Measurements from ENCODE around the gene IRF2BP1.

The IRF2BP1 gene

DNA sequence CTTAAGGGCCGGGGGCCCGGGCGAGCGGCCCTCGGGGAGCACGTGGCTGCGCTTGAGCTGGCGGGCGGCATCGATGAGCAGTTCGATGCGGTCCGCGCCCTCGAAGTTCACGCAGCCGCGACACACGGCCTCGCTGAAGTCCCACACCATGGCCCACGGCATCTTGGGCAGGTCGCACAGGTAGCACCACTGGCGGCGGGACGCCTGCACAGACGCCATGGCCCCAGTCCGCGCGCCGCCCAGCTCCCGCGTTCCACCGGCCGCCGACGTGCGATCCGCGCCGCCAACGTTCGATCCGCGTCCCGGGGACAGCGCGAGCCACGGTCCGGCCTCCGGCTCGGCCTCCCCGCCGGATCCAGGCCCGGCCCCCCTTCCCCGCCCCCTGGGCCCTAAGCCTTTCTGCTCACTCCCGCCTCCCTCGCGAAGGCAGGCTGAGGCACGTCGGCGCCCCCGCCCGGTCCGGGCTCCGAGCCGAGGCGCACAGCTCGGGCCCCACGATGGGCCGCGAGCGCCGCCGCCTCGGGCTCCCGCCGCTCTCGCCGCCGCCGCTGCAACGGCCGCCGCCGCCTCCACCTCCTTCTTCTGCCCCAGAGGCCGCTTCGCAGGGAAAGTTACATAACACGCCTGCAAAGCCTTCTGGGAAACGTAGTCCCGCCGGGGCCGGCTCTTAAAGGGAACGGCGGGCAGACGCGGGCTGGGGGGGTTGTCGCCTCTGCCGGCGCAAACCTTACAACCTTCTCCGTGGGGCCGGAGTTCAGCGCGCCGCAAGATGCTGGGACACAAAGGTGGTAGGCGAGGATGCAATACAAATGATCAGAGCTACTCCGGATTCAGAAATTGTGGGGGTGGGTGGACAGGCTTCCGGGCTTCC, at the start of gene IRF2BP1:
IRF2BP1 (minus strand) TSS at position 586 of the 871 bp plus-strand sequence; CDS start at position 219, 367 bp downstream.
- TF ChIP-seq ESRRG (CRISPR knock-in tag; IDR thresholded peaks at IDR 0.05) (0 out of 2 replicates have a peak, but pooled peaks have one; percentile 50), ZFP30 (CRISPR knock-in tag; IDR thresholded peaks at IDR 0.05) (no peak)
- TF ChIP-seq, protein P1, sequence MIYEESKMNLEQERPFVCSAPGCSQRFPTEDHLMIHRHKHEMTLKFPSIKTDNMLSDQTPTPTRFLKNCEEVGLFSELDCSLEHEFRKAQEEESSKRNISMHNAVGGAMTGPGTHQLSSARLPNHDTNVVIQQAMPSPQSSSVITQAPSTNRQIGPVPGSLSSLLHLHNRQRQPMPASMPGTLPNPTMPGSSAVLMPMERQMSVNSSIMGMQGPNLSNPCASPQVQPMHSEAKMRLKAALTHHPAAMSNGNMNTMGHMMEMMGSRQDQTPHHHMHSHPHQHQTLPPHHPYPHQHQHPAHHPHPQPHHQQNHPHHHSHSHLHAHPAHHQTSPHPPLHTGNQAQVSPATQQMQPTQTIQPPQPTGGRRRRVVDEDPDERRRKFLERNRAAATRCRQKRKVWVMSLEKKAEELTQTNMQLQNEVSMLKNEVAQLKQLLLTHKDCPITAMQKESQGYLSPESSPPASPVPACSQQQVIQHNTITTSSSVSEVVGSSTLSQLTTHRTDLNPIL (CRISPR knock-in tag; IDR thresholded peaks at IDR 0.05; ENCODE audit: low read depth), result 0 out of 2 replicates have a peak, but pooled peaks have one; percentile 35
- peak; percentile 80 for ATAC-seq

GRCh38 chr19:45935267-45935666, 49.3 kb upstream of the IRF2BP1 start:
- TF ChIP-seq TCF4 (CRISPR knock-in tag; IDR thresholded peaks at IDR 0.05; ENCODE audit: borderline replicate concordance) (no peak), ZFP3 (CRISPR knock-in tag; IDR thresholded peaks at IDR 0.05) (no peak), GLIS3 (CRISPR knock-in tag; IDR thresholded peaks at IDR 0.05) (no peak), ZNF70 (CRISPR knock-in tag; IDR thresholded peaks at IDR 0.05) (no peak), ESRRG (CRISPR knock-in tag; IDR thresholded peaks at IDR 0.05) (no peak), OSR1 (CRISPR knock-in tag; IDR thresholded peaks at IDR 0.05) (no peak), ZFP30 (CRISPR knock-in tag; IDR thresholded peaks at IDR 0.05) (no peak), ZNF565 (CRISPR knock-in tag; conservative IDR thresholded peaks at IDR 0.05; ENCODE audit: low read depth) (no peak), SNAI2 (CRISPR knock-in tag; IDR thresholded peaks at IDR 0.05) (no peak), ZC3H10 (CRISPR knock-in tag; IDR thresholded peaks at IDR 0.05) (no peak), RARB (CRISPR knock-in tag; IDR thresholded peaks at IDR 0.05) (no peak), PATZ1 (CRISPR knock-in tag; IDR thresholded peaks at IDR 0.05; ENCODE audit: borderline replicate concordance) (no peak), BACH2 (CRISPR knock-in tag; IDR thresholded peaks at IDR 0.05; ENCODE audit: borderline replicate concordance) (no peak), CSDC2 (CRISPR knock-in tag; IDR thresholded peaks at IDR 0.05) (no peak), ISL1 (CRISPR knock-in tag; IDR thresholded peaks at IDR 0.05) (no peak), TOX (CRISPR knock-in tag; IDR thresholded peaks at IDR 0.05; ENCODE audit: borderline replicate concordance) (no peak), ARNTL (CRISPR knock-in tag; IDR thresholded peaks at IDR 0.05; ENCODE audit: borderline replicate concordance, low read depth) (no peak)
- TF ChIP-seq, protein P2, sequence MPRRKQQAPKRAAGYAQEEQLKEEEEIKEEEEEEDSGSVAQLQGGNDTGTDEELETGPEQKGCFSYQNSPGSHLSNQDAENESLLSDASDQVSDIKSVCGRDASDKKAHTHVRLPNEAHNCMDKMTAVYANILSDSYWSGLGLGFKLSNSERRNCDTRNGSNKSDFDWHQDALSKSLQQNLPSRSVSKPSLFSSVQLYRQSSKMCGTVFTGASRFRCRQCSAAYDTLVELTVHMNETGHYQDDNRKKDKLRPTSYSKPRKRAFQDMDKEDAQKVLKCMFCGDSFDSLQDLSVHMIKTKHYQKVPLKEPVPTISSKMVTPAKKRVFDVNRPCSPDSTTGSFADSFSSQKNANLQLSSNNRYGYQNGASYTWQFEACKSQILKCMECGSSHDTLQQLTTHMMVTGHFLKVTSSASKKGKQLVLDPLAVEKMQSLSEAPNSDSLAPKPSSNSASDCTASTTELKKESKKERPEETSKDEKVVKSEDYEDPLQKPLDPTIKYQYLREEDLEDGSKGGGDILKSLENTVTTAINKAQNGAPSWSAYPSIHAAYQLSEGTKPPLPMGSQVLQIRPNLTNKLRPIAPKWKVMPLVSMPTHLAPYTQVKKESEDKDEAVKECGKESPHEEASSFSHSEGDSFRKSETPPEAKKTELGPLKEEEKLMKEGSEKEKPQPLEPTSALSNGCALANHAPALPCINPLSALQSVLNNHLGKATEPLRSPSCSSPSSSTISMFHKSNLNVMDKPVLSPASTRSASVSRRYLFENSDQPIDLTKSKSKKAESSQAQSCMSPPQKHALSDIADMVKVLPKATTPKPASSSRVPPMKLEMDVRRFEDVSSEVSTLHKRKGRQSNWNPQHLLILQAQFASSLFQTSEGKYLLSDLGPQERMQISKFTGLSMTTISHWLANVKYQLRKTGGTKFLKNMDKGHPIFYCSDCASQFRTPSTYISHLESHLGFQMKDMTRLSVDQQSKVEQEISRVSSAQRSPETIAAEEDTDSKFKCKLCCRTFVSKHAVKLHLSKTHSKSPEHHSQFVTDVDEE (CRISPR knock-in tag; IDR thresholded peaks at IDR 0.05), result no peak
- TF ChIP-seq, protein P1 (CRISPR knock-in tag; IDR thresholded peaks at IDR 0.05; ENCODE audit: low read depth), result no peak
- TF ChIP-seq, protein P3, sequence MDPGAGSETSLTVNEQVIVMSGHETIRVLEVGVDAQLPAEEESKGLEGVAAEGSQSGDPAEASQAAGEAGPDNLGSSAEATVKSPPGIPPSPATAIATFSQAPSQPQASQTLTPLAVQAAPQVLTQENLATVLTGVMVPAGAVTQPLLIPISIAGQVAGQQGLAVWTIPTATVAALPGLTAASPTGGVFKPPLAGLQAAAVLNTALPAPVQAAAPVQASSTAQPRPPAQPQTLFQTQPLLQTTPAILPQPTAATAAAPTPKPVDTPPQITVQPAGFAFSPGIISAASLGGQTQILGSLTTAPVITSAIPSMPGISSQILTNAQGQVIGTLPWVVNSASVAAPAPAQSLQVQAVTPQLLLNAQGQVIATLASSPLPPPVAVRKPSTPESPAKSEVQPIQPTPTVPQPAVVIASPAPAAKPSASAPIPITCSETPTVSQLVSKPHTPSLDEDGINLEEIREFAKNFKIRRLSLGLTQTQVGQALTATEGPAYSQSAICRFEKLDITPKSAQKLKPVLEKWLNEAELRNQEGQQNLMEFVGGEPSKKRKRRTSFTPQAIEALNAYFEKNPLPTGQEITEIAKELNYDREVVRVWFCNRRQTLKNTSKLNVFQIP (CRISPR knock-in tag; IDR thresholded peaks at IDR 0.05; ENCODE audit: borderline replicate concordance, low read depth), result no peak
- no peak for ATAC-seq

All from SK-N-SH treated with all-trans-retinoic acid at 6 μM for 48 hours (cell line).